ENCODE data around the gene FUT1.
"Not testable (repeated sequence)": the region's sequence is repeated elsewhere in the genome, so short reads cannot be mapped to it uniquely, and the experiment has no call there.

FUT1 gene

GRCh38 chr19:48768171-48768753 is 15.8 kb upstream of the FUT1 start:
- DNase-seq = not testable (repeated sequence)

- DNase-seq = not testable (repeated sequence)
Measured at GRCh38 chr19:48765816-48766215, 13.4 kb upstream of the FUT1 start.

GRCh38 chr19:48760504-48761205 is 8.2 kb upstream of the FUT1 start:
- no peak for DNase-seq

- DNase-seq = no peak
Measured at GRCh38 chr19:48757741-48758144, 5.3 kb upstream of the FUT1 start.

GRCh38 chr19:48757089-48757675 is 4.7 kb upstream of the FUT1 start:
- no peak for DNase-seq

- no peak for DNase-seq
Measured at GRCh38 chr19:48756686-48757085, 4.2 kb upstream of the FUT1 start.

- no peak for DNase-seq
Measured at GRCh38 chr19:48756212-48756611, 3.8 kb upstream of the FUT1 start.

GRCh38 chr19:48755787-48756186 is 3.3 kb upstream of the FUT1 start:
- no peak for DNase-seq

- DNase-seq = no peak
Measured at GRCh38 chr19:48755084-48755641, 2.7 kb upstream of the FUT1 start, which contains the start of gene FGF21. TSS of gene FGF21 (plus strand) at chr19:48755524. CDS start at chr19:48756237, 713 bp downstream.

- no peak for DNase-seq
Measured at GRCh38 chr19:48751845-48752495, 471 bp downstream of the FUT1 start.

GRCh38 chr19:48750771-48751504 is 1.5 kb downstream of the FUT1 start:
- DNase-seq = no peak

- DNase-seq = no peak
Measured at GRCh38 chr19:48750351-48750750, 2.1 kb downstream of the FUT1 start.

GRCh38 chr19:48749571-48750198 is 2.8 kb downstream of the FUT1 start:
- DNase-seq = no peak

- peak; percentile 18 to 83 for DNase-seq
Measured at GRCh38 chr19:48746738-48747575, 5.5 kb downstream of the FUT1 start, which contains the start of gene IZUMO1. TSS of gene IZUMO1 (minus strand) at chr19:48746909. CDS start at chr19:48745859, 1,050 bp downstream.

GRCh38 chr19:48746110-48746509 is 6.3 kb downstream of the FUT1 start:
- no peak for DNase-seq

GRCh38 chr19:48745208-48745995 is 7.0 kb downstream of the FUT1 start:
- DNase-seq = peak; percentile 61 to 70

- no peak for DNase-seq
Measured at GRCh38 chr19:48742096-48742495, 10.3 kb downstream of the FUT1 start.

- DNase-seq = peak in 1 of 2 experiments; percentile 12
Measured at GRCh38 chr19:48741129-48741999, 11.1 kb downstream of the FUT1 start.
